A549 (cell line): ENCODE measurements around the gene SPSB3. TPM values are rescaled to one million over a fixed set of nuclear protein-coding genes. Genes with fewer than 3 reads are reported as not detected.

ENCODE experiments used
- ATAC-seq, 2 experiments: fragments of 200-7000 bp in 1 of 2; fragments of >200 bp in 1 of 2; cut with Nextera tagmentation in 1 of 2; cut with Tn5 transposase in 1 of 2; 3 replicates each; pipeline versions ENCODE4 v1.8.0 to v1.9.1; 2018 to 2020; ENCODE audit warnings: mild to moderate bottlenecking in 1 of 2, moderate library complexity in 1 of 2
- CTCF ChIA-PET: fragments of 300-600 bp; sonication (Branson Sonifier 250); formaldehyde crosslinking; extraction: SDS; loops from one replicate; lab custom pipeline; 2021; ENCODE audit warnings: antibody characterized with exemption, inconsistent platforms; lab: Yijun Ruan, JAX
- POLR2A ChIA-PET: fragments of 350-600 bp; formaldehyde crosslinking; extraction: SDS; loops from one replicate; lab custom pipeline; 2021; ENCODE audit warnings: antibody characterized with exemption, inconsistent platforms; lab: Yijun Ruan, JAX
- DNase-seq, 2 experiments: peaks; one replicate each; pipeline versions ENCODE4 v3.0.0 to v3.0.0-alpha.2; 2011 to 2016; ENCODE audit warnings: low read depth in 1 of 2, low spot score in 1 of 2
- FAIRE-seq: peaks from 2 replicates; lab custom pipeline; 2011; peaks lifted over from hg19 to GRCh38; lab: Jason Lieb, UNC
- H3K27ac ChIP-seq, 2 experiments: fragments of >200 bp; sonication (Bioruptor Twin); formaldehyde crosslinking; 3 replicates each; pipeline ENCODE4 v1.5.1; 2016 to 2017
- H3K4me1 ChIP-seq: fragments of >200 bp; sonication (Bioruptor Twin); formaldehyde crosslinking; 3 replicates; pipeline ENCODE4 v1.6.1; 2016
- H3K4me2 ChIP-seq: fragments of >200 bp; sonication (Bioruptor Twin); formaldehyde crosslinking; 3 replicates; pipeline ENCODE4 v1.6.1; 2016
- H3K4me3 ChIP-seq: fragments of >200 bp; sonication (Bioruptor Twin); formaldehyde crosslinking; 3 replicates; pipeline ENCODE4 v1.5.1; 2016
- H3K9me3 ChIP-seq: fragments of >200 bp; sonication (Bioruptor Twin); formaldehyde crosslinking; 3 replicates; pipeline ENCODE4 v1.6.1; 2016
- BHLHE40 ChIP-seq: IDR thresholded peaks from 2 replicates; pipeline ENCODE4 v1.6.1; 2012; ENCODE audit warnings: low read depth, low read length, inconsistent platforms
- EHMT2 ChIP-seq: fragments of 200-600 bp; sonication (generic); IDR thresholded peaks from 2 replicates; pipeline ENCODE4 v1.6.1; 2016; ENCODE audit warnings: antibody characterized with exemption, low read depth, mild to moderate bottlenecking, moderate library complexity
- ESRRA ChIP-seq: fragments of 150-350 bp; IDR thresholded peaks from 2 replicates; pipeline ENCODE4 v1.6.1; 2014; ENCODE audit warnings: mild to moderate bottlenecking, low read length, borderline replicate concordance
- FOXS1 ChIP-seq: fragments of 250-450 bp; sonication (Bioruptor Pico); IDR thresholded peaks from 2 replicates; pipeline ENCODE4 v1.5.0; 2020; ENCODE audit warnings: mild to moderate bottlenecking, moderate library complexity
- GATA3 ChIP-seq: IDR thresholded peaks from 2 replicates; pipeline ENCODE4 v1.6.1; 2012; ENCODE audit warnings: borderline replicate concordance
- HOXB13 ChIP-seq: fragments of 250-450 bp; sonication (Bioruptor Pico); IDR thresholded peaks from 2 replicates; pipeline ENCODE4 v1.5.0; 2020; ENCODE audit warnings: low read depth, mild to moderate bottlenecking, moderate library complexity
- KDM1A ChIP-seq: fragments of 200-600 bp; sonication (generic); IDR thresholded peaks from 2 replicates; pipeline ENCODE4 v1.6.1; 2016; ENCODE audit warnings: low read depth, mild to moderate bottlenecking
- MAZ ChIP-seq: fragments of 150-350 bp; IDR thresholded peaks from 2 replicates; pipeline ENCODE4 v1.6.1; 2014; ENCODE audit warnings: antibody characterized with exemption, low read depth, low read length, borderline replicate concordance
- POLR2A ChIP-seq: IDR thresholded peaks from 2 replicates; pipeline ENCODE4 v1.6.1; 2012; ENCODE audit warnings: mild to moderate bottlenecking, low read length
- POLR2AphosphoS2 ChIP-seq: conservative IDR thresholded peaks from 2 replicates; pipeline ENCODE4 v1.6.1; 2012; ENCODE audit warnings: low read length, improper control_type of control experiment, inconsistent platforms
- SREBF2 ChIP-seq: fragments of 450-650 bp; IDR thresholded peaks from 2 replicates; pipeline ENCODE4 v1.6.1; 2014; ENCODE audit warnings: mild to moderate bottlenecking, moderate library complexity
- WGBS: methylation state at CpG from one replicate; pipeline ENCODE4 v1.1.6; 2017; ENCODE audit errors: missing lambda C conversion rate; 5-methylcytosine and 5-hydroxymethylcytosine counted together
- polyA plus RNA-seq, 4 experiments: library from polyadenylated mRNA; depleted of rRNA in 3 of 4; stranded (reverse); fragments of >200 nt; fragmentation: RNase III in 1 of 4; extraction: RNeasy Plus Mini Kit Qiagen cat#74134 plus additional on column Dnase treatment in 1 of 4; gene quantifications; 2 replicates in 3 of 4; 3 replicates in 1 of 4; pipeline ENCODE4 v1.2.3, GENCODE V29; 2011 to 2017
- TF ChIP-seq, protein P1 (sequence below): fragments of 250-450 bp; sonication (Bioruptor Pico); IDR thresholded peaks from 2 replicates; pipeline ENCODE4 v1.5.0; 2020; ENCODE audit warnings: low read depth, mild to moderate bottlenecking, moderate library complexity
- TF ChIP-seq, protein P2 (sequence below): IDR thresholded peaks from 2 replicates; pipeline ENCODE4 v1.6.1; 2012
- TF ChIP-seq, protein P3 (sequence below): fragments of >200 bp; sonication (Bioruptor Twin); formaldehyde crosslinking; IDR thresholded peaks from 3 replicates; pipeline ENCODE4 v1.6.1; 2016
- TF ChIP-seq, protein P4 (sequence below): fragments of 450-650 bp; IDR thresholded peaks from 2 replicates; pipeline ENCODE4 v1.6.1; 2014; ENCODE audit warnings: antibody characterized with exemption
- TF ChIP-seq, protein P5 (sequence below): fragments of >200 bp; sonication (Bioruptor Twin); formaldehyde crosslinking; IDR thresholded peaks from 2 replicates; pipeline ENCODE4 v1.6.1; 2016
- TF ChIP-seq, protein P6 (sequence below): IDR thresholded peaks from 2 replicates; pipeline ENCODE4 v1.6.1; 2012; ENCODE audit warnings: low read depth, borderline replicate concordance

The SPSB3 gene
- polyA plus RNA-seq, 2 of the 4 experiments (the other 2 are of a cell fraction), result 9.2 to 14.6 TPM

DNA sequence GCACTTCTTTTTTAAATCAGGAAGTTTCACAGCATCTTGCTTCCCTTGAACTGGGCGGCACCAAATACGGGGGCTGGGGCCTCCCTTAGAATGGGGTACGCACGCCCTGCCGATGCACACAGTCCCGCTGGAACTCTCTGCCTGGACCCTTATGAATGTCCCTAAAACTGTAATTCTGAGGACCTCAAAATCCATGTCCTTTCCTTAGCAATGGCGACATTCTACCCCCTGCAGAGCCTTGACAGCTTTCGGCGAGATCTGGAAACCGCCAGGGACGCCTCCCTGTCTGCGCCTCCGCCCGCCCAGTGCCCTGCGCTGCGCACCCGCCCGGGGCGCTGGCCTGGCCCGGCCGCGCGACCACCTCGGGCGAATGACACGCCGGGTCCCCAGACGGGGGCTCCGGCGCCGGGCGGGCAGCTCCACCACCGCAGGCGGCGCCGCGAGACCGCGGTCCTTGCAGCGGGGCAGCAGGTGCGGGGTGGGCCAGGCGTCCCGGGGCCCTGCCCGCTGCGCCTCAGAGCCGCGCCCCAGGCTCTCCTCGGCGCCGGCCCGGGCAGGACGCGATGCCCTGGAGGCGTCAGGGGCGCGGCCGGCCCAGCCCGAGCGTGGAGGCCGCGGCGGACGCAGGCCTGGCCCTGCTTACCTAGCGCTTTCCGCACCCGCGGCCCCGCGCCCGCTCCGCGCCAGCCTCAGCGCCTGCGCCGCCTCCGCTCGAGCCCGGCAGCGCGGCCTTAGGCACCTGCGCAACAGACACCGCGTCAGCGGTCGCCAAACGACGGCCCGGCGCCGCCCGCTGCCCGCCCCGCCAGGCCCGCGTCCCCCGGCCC lies 43.7 kb upstream of the SPSB3 start:
- Histone ChIP-seq H3K9me3 (no peaks in the 10 kb centered on the region), H3K4me2 (peak overlapping the region; percentile 98), H3K4me1 (peaks cover 22% of the 10 kb centered on the region), H3K4me3 (peak overlapping the region; percentile 67), H3K27ac (peak overlapping the region; percentile 89 to 95)
- TF ChIP-seq, protein P1, sequence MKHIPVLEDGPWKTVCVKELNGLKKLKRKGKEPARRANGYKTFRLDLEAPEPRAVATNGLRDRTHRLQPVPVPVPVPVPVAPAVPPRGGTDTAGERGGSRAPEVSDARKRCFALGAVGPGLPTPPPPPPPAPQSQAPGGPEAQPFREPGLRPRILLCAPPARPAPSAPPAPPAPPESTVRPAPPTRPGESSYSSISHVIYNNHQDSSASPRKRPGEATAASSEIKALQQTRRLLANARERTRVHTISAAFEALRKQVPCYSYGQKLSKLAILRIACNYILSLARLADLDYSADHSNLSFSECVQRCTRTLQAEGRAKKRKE (CRISPR knock-in tag), result peak; percentile 33; the same call in 1 of the 2 replicates
- no peak for TF ChIP-seq HOXB13 (CRISPR knock-in tag)
- CTCF ChIA-PET, result interaction anchor here (0.9 to 1.2 kb wide), 3 partner anchors 13 to 138 kb away, joined by 3 to 5 read pairs (median 4); partner anchors contain the start of gene RPS2
- peak in 1 of 2 experiments; percentile 31 for DNase-seq
- peak; percentile 6 to 76 for ATAC-seq
- 5% methylated on average over 44 of the region's 96 CpGs for WGBS
- no peak for FAIRE-seq
- POLR2A ChIA-PET, result interaction anchor here (0.5 to 1.9 kb wide), 4 partner anchors 43 to 190 kb away, joined by 3 to 12 read pairs (median 6); partner anchors contain the start of genes NUBP2, RPS2 and SPSB3

DNA sequence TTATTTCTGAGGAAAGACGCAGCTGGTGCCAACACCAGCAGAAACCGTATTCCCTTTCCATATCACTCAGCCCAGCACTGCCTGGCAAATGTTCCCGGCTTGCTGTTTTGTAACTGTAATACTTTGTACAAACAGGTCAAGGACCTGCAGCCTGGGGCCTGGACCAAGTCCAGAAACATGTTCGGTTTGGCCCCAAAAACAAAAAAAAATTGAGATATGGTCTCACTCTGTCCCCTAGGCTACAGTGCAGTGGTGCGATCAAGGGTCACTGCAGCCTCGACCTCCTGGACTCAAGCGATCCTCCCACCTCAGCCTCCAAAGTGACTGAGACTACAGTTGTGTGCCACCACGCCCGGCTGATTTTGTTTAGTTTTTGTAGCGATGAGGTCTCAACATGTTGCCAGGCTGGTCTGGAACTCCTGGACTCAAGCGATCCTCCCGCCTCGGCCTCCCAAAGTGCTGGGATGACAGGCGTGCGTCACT lies 43.1 kb upstream of the SPSB3 start:
- Histone ChIP-seq H3K4me3 (peak overlapping the region; percentile 67), H3K27ac (no peak overlapping the region), H3K4me1 (peaks cover 22% of the 10 kb centered on the region), H3K9me3 (no peaks in the 10 kb centered on the region), H3K4me2 (peak overlapping the region; percentile 98)
- ChIA-PET CTCF (interaction anchor here (1.1 to 1.2 kb wide), 2 partner anchors 12 to 139 kb away, joined by 3 to 5 read pairs; partner anchors contain the start of gene RPS2), POLR2A (no interaction called here)
- ATAC-seq, result no peak
- 79% methylated on average over 15 of the region's 15 CpGs for WGBS
- FAIRE-seq, result no peak
- TF ChIP-seq POLR2A (no peak), KDM1A (no peak), BHLHE40 (no peak), SREBF2 (no peak), EHMT2 (no peak), HOXB13 (CRISPR knock-in tag) (no peak), FOXS1 (CRISPR knock-in tag) (no peak), POLR2AphosphoS2 (no peak), MAZ (no peak), ESRRA (no peak), GATA3 (no peak)
- TF ChIP-seq, protein P2, sequence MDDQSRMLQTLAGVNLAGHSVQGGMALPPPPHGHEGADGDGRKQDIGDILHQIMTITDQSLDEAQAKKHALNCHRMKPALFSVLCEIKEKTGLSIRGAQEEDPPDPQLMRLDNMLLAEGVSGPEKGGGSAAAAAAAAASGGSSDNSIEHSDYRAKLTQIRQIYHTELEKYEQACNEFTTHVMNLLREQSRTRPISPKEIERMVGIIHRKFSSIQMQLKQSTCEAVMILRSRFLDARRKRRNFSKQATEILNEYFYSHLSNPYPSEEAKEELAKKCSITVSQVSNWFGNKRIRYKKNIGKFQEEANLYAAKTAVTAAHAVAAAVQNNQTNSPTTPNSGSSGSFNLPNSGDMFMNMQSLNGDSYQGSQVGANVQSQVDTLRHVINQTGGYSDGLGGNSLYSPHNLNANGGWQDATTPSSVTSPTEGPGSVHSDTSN, result no peak
- TF ChIP-seq, protein P3, sequence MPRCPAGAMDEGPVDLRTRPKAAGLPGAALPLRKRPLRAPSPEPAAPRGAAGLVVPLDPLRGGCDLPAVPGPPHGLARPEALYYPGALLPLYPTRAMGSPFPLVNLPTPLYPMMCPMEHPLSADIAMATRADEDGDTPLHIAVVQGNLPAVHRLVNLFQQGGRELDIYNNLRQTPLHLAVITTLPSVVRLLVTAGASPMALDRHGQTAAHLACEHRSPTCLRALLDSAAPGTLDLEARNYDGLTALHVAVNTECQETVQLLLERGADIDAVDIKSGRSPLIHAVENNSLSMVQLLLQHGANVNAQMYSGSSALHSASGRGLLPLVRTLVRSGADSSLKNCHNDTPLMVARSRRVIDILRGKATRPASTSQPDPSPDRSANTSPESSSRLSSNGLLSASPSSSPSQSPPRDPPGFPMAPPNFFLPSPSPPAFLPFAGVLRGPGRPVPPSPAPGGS, result no peak
- TF ChIP-seq, protein P4, sequence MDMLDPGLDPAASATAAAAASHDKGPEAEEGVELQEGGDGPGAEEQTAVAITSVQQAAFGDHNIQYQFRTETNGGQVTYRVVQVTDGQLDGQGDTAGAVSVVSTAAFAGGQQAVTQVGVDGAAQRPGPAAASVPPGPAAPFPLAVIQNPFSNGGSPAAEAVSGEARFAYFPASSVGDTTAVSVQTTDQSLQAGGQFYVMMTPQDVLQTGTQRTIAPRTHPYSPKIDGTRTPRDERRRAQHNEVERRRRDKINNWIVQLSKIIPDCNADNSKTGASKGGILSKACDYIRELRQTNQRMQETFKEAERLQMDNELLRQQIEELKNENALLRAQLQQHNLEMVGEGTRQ, result no peak
- TF ChIP-seq, protein P5, sequence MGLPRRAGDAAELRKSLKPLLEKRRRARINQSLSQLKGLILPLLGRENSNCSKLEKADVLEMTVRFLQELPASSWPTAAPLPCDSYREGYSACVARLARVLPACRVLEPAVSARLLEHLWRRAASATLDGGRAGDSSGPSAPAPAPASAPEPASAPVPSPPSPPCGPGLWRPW, result no peak
- TF ChIP-seq, protein P6, sequence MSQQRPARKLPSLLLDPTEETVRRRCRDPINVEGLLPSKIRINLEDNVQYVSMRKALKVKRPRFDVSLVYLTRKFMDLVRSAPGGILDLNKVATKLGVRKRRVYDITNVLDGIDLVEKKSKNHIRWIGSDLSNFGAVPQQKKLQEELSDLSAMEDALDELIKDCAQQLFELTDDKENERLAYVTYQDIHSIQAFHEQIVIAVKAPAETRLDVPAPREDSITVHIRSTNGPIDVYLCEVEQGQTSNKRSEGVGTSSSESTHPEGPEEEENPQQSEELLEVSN, result no peak
- no peak for DNase-seq
